GM18502 (cell line): ENCODE data around the gene PRC1.

Experiments used
- ATAC-seq: cut with Tn5 transposase; IDR thresholded peaks from one replicate; pipeline ENCODE4 v1.9.1; 2021; ENCODE audit warnings: mild to moderate bottlenecking; ENCODE audit not compliant: unreplicated experiment, poor library complexity

PRC1 gene

GRCh38 chr15:90957031-90957790 lies 37.1 kb downstream of the PRC1 start:
- ATAC-seq = no peak

- no peak for ATAC-seq
Observed at GRCh38 chr15:90956274-90957030, 37.9 kb downstream of the PRC1 start.

- no peak for ATAC-seq
Observed at GRCh38 chr15:90955624-90956273, 38.6 kb downstream of the PRC1 start.

- ATAC-seq = peak; percentile 92
Observed at GRCh38 chr15:90954712-90955623, 39.4 kb downstream of the PRC1 start, which contains the start of gene RCCD1. RCCD1 (plus strand) TSS chr15:90954884; CDS start chr15:90956735, 1,851 bp downstream.

- ATAC-seq = no peak
Observed at GRCh38 chr15:90953947-90954711, 40.2 kb downstream of the PRC1 start.

- ATAC-seq = no peak
Observed at GRCh38 chr15:90952901-90953677, 41.2 kb downstream of the PRC1 start.

- no peak for ATAC-seq
Observed at GRCh38 chr15:90950676-90951075, 43.7 kb downstream of the PRC1 start.

- ATAC-seq = no peak
Observed at GRCh38 chr15:90949979-90950675, 44.2 kb downstream of the PRC1 start.

- no peak for ATAC-seq
Observed at GRCh38 chr15:90948506-90948905, 45.8 kb downstream of the PRC1 start.

GRCh38 chr15:90947577-90948357 lies 46.6 kb downstream of the PRC1 start:
- ATAC-seq = no peak

GRCh38 chr15:90946941-90947576 lies 47.3 kb downstream of the PRC1 start:
- ATAC-seq = no peak

- no peak for ATAC-seq
Observed at GRCh38 chr15:90946538-90946937, 47.8 kb downstream of the PRC1 start.

GRCh38 chr15:90945091-90945490 lies 49.2 kb downstream of the PRC1 start:
- ATAC-seq = no peak

- ATAC-seq = no peak
Observed at GRCh38 chr15:90942354-90943120, 51.8 kb downstream of the PRC1 start.

- no peak for ATAC-seq
Observed at GRCh38 chr15:90941038-90941437, 53.3 kb downstream of the PRC1 start.

GRCh38 chr15:90939756-90940155 lies 54.6 kb downstream of the PRC1 start:
- no peak for ATAC-seq
